IMR-90 (cell line): ENCODE measurements around the gene PROM2. TPM values are rescaled to one million over a fixed set of nuclear protein-coding genes. Genes with fewer than 3 reads are reported as not detected.

ENCODE experiments used
- ATAC-seq: fragments of 200-7000 bp; cut with Tn5 transposase; 2 replicates; pipeline ENCODE4 v1.9.1; 2020; ENCODE audit warnings: low read depth, mild to moderate bottlenecking, moderate library complexity
- BruUV-seq: library from RNA; stranded (reverse); fragments of 400-500 nt; replicated peaks from 2 replicates; lab custom pipeline; 2021; lab: Mats Ljungman, UMichigan
- CTCF ChIA-PET: fragments of 300-600 bp; formaldehyde crosslinking; extraction: SDS; loops from one replicate; lab custom pipeline; 2021; ENCODE audit warnings: antibody characterized with exemption; lab: Yijun Ruan, JAX
- POLR2A ChIA-PET: fragments of 300-600 bp; sonication (Branson Sonifier 250); formaldehyde crosslinking; loops from one replicate; lab custom pipeline; 2022; ENCODE audit warnings: antibody characterized with exemption; ENCODE audit not compliant: unreplicated experiment; lab: Charles Lee
- DNase-seq: peaks from one replicate; pipeline ENCODE4 v3.0.0; 2013
- H2AFZ ChIP-seq: replicated peaks from 2 replicates; pipeline ENCODE3; 2013; ENCODE audit warnings: low read length, mild to moderate bottlenecking; ENCODE audit not compliant: poor library complexity
- H2AK5ac ChIP-seq: 2 replicates; pipeline ENCODE4 v1.6.1; 2013; ENCODE audit warnings: low read depth, low read length, inconsistent platforms
- H2AK9ac ChIP-seq: replicated peaks from 2 replicates; pipeline ENCODE3; 2013; ENCODE audit warnings: mild to moderate bottlenecking, low read depth, low read length, moderate library complexity; ENCODE audit not compliant: poor library complexity
- H2BK120ac ChIP-seq: 2 replicates; pipeline ENCODE4 v1.6.1; 2013; ENCODE audit warnings: low read depth, low read length, inconsistent platforms
- H2BK15ac ChIP-seq: 3 replicates; pipeline ENCODE4 v1.6.1; 2013; ENCODE audit warnings: low read depth, low read length, inconsistent platforms
- H2BK20ac ChIP-seq: 2 replicates; pipeline ENCODE4 v1.6.1; 2013; ENCODE audit warnings: low read depth, mild to moderate bottlenecking, inconsistent platforms, low read length, moderate library complexity
- H2BK5ac ChIP-seq: 2 replicates; pipeline ENCODE4 v1.6.1; 2013; ENCODE audit warnings: mild to moderate bottlenecking, low read depth, low read length, inconsistent platforms; ENCODE audit not compliant: poor library complexity, severe bottlenecking
- H3K14ac ChIP-seq: replicated peaks from 2 replicates; pipeline ENCODE4 v1.6.1; 2013; ENCODE audit warnings: low read depth, low read length, inconsistent platforms
- H3K18ac ChIP-seq: 2 replicates; pipeline ENCODE4 v1.6.1; 2013; ENCODE audit warnings: low read depth, low read length, control low read depth
- H3K23ac ChIP-seq: 2 replicates; pipeline ENCODE4 v1.6.1; 2013; ENCODE audit warnings: low read depth, low read length, inconsistent platforms
- H3K27ac ChIP-seq: 2 replicates; pipeline ENCODE4 v1.5.1; 2013; ENCODE audit warnings: mild to moderate bottlenecking, control low read depth, low read length; ENCODE audit not compliant: insufficient read depth
- H3K27me3 ChIP-seq: 2 replicates; pipeline ENCODE4 v1.6.1; 2013; ENCODE audit warnings: low read length; ENCODE audit not compliant: control insufficient read depth, insufficient read depth
- H3K36me3 ChIP-seq: 2 replicates; pipeline ENCODE4 v1.6.1; 2013; ENCODE audit warnings: low read length, mixed read lengths; ENCODE audit not compliant: control insufficient read depth, insufficient read depth
- H3K4ac ChIP-seq: 2 replicates; pipeline ENCODE4 v1.6.1; 2013; ENCODE audit warnings: low read depth, low read length, inconsistent platforms
- H3K4me1 ChIP-seq: 2 replicates; pipeline ENCODE4 v1.6.1; 2013; ENCODE audit warnings: low read length, mixed read lengths; ENCODE audit not compliant: control insufficient read depth, insufficient read depth
- H3K4me2 ChIP-seq: 2 replicates; pipeline ENCODE4 v1.6.1; 2013; ENCODE audit warnings: low read depth, mild to moderate bottlenecking, control low read depth, low read length, moderate library complexity
- H3K4me3 ChIP-seq: 2 replicates; pipeline ENCODE4 v1.5.1; 2013; ENCODE audit warnings: low read depth, mild to moderate bottlenecking, control low read depth, low read length, moderate library complexity; ENCODE audit not compliant: insufficient read depth
- H3K56ac ChIP-seq: 2 replicates; pipeline ENCODE4 v1.6.1; 2013; ENCODE audit warnings: low read length, inconsistent platforms; ENCODE audit not compliant: insufficient read depth; ENCODE audit errors: extremely low read depth
- H3K79me1 ChIP-seq, 2 experiments: 2 replicates each; pipeline ENCODE4 v1.6.1; 2013; ENCODE audit warnings: low read length in 2 of 2, inconsistent platforms in 1 of 2, low read depth in 1 of 2
- H3K9ac ChIP-seq: 2 replicates; pipeline ENCODE4 v1.6.1; 2013; ENCODE audit warnings: low read depth, low read length, control low read depth
- H3K9me1 ChIP-seq: 2 replicates; pipeline ENCODE4 v1.6.1; 2013; ENCODE audit warnings: low read length, inconsistent platforms; ENCODE audit not compliant: insufficient read depth
- H3K9me3 ChIP-seq: 2 replicates; pipeline ENCODE4 v1.6.1; 2013; ENCODE audit warnings: low read length; ENCODE audit not compliant: control insufficient read depth, insufficient read depth
- H4K20me1 ChIP-seq: 2 replicates; pipeline ENCODE4 v1.6.1; 2013; ENCODE audit warnings: low read length, inconsistent platforms; ENCODE audit not compliant: insufficient read depth
- H4K5ac ChIP-seq: 2 replicates; pipeline ENCODE4 v1.6.1; 2013; ENCODE audit warnings: mild to moderate bottlenecking, low read depth, low read length, control low read depth
- H4K8ac ChIP-seq, 2 experiments: 2 replicates each; pipeline ENCODE4 v1.6.1; 2013; ENCODE audit warnings: low read depth in 2 of 2, low read length in 2 of 2, control low read depth in 1 of 2, inconsistent platforms in 1 of 2
- H4K91ac ChIP-seq: 2 replicates; pipeline ENCODE4 v1.6.1; 2013; ENCODE audit warnings: low read depth, low read length, inconsistent platforms; ENCODE audit not compliant: insufficient read depth
- BHLHE40 ChIP-seq: fragments of 150-350 bp; IDR thresholded peaks from 2 replicates; pipeline ENCODE4 v1.6.1; 2016; ENCODE audit warnings: mild to moderate bottlenecking, low read depth, low read length
- CEBPB ChIP-seq: IDR thresholded peaks from 2 replicates; pipeline ENCODE4 v1.6.1; 2012; ENCODE audit warnings: low read depth, low read length, improper control_type of control experiment
- CHD1 ChIP-seq: IDR thresholded peaks from 2 replicates; pipeline ENCODE4 v1.6.1; 2012; ENCODE audit warnings: low read depth, low read length, improper control_type of control experiment
- FOS ChIP-seq: fragments of 150-350 bp; IDR thresholded peaks from 2 replicates; pipeline ENCODE4 v1.6.1; 2016; ENCODE audit warnings: low read depth, low read length
- MAFK ChIP-seq: IDR thresholded peaks from 2 replicates; pipeline ENCODE4 v1.6.1; 2012; ENCODE audit warnings: low read depth, low read length, improper control_type of control experiment
- MAZ ChIP-seq: IDR thresholded peaks from 2 replicates; pipeline ENCODE4 v1.6.1; 2012; ENCODE audit warnings: low read depth, mild to moderate bottlenecking, low read length, improper control_type of control experiment, moderate library complexity, borderline replicate concordance
- MXI1 ChIP-seq: IDR thresholded peaks from 2 replicates; pipeline ENCODE4 v1.6.1; 2012; ENCODE audit warnings: low read depth, mild to moderate bottlenecking, low read length, moderate library complexity, borderline replicate concordance
- NFE2L2 ChIP-seq: fragments of 150-350 bp; IDR thresholded peaks from 2 replicates; pipeline ENCODE4 v1.6.1; 2016; ENCODE audit warnings: low read depth, mild to moderate bottlenecking, low read length
- POLR2A ChIP-seq: IDR thresholded peaks from 2 replicates; pipeline ENCODE4 v1.6.1; 2012; ENCODE audit warnings: mild to moderate bottlenecking, low read depth, low read length
- RAD21 ChIP-seq: IDR thresholded peaks from 2 replicates; pipeline ENCODE4 v1.6.1; 2012; ENCODE audit warnings: low read length, improper control_type of control experiment
- RCOR1 ChIP-seq: IDR thresholded peaks from 2 replicates; pipeline ENCODE4 v1.6.1; 2012; ENCODE audit warnings: mild to moderate bottlenecking, low read length, improper control_type of control experiment; ENCODE audit not compliant: insufficient replicate concordance
- RFX5 ChIP-seq: IDR thresholded peaks from 2 replicates; pipeline ENCODE4 v1.8.0; 2012; ENCODE audit warnings: low read depth, mild to moderate bottlenecking, low read length, moderate library complexity
- SMC3 ChIP-seq: fragments of 150-350 bp; IDR thresholded peaks from 2 replicates; pipeline ENCODE4 v1.6.1; 2016; ENCODE audit warnings: low read depth, mild to moderate bottlenecking, antibody characterized with exemption, low read length, moderate library complexity
- WGBS, 2 experiments: methylation state at CpG; one replicate each; pipeline versions ENCODE4 v1.1.5 to v1.1.7; 2013; ENCODE audit warnings: missing lambda C conversion rate in 2 of 2; ENCODE audit not compliant: insufficient read length in 1 of 2; ENCODE audit errors: extremely low coverage in 2 of 2; 5-methylcytosine and 5-hydroxymethylcytosine counted together
- dilution Hi-C: fragments of 300-500 bp; cut with HindIII; formaldehyde crosslinking; loops from one replicate; pipeline ENCODE4 v1.14.3; 2018; ENCODE audit warnings: low sequenced_read_pairs; ENCODE audit not compliant: unreplicated experiment
- in situ Hi-C: fragments of 300-500 bp; cut with MboI; formaldehyde crosslinking; loops from 3 replicates; pipeline ENCODE4 v1.14.3; 2019; ENCODE audit warnings: low sequenced_read_pairs, inconsistent platforms, mixed read lengths
- intact Hi-C: fragments of 100-400 bp; cut with micrococcal nuclease; formaldehyde crosslinking; loops from 2 replicates; pipeline ENCODE4 v1.10.0; 2022
- polyA plus RNA-seq, 3 experiments: library from polyadenylated mRNA; depleted of rRNA; stranded (reverse); fragments of >200 nt; gene quantifications; 2 replicates each; pipeline ENCODE4 v1.2.3, GENCODE V29; 2012; ENCODE audit warnings: low replicate concordance in 1 of 3
- total RNA-seq: library from RNA; depleted of rRNA; stranded (reverse); fragments of >200 nt; gene quantifications from 2 replicates; pipeline ENCODE4 v1.2.3, GENCODE V29; 2012
- TF ChIP-seq, protein P1 (sequence below): fragments of 150-350 bp; IDR thresholded peaks from 2 replicates; pipeline ENCODE4 v1.6.1; 2017; ENCODE audit warnings: mild to moderate bottlenecking, antibody characterized with exemption, low read length, low read depth
- TF ChIP-seq, protein P2 (sequence below): fragments of 150-350 bp; IDR thresholded peaks from 2 replicates; pipeline ENCODE4 v1.6.1; 2016; ENCODE audit warnings: low read depth, mild to moderate bottlenecking, low read length, moderate library complexity, borderline replicate concordance
- TF ChIP-seq, protein P3 (sequence below): conservative IDR thresholded peaks from 2 replicates; pipeline ENCODE4 v1.5.1; 2012; ENCODE audit warnings: mild to moderate bottlenecking, low read depth, low read length, improper control_type of control experiment

Gene PROM2
- total and polyA plus RNA-seq, 2 of the 4 experiments (the other 2 are of a cell fraction): 0.26 TPM; not detected in 1

DNA sequence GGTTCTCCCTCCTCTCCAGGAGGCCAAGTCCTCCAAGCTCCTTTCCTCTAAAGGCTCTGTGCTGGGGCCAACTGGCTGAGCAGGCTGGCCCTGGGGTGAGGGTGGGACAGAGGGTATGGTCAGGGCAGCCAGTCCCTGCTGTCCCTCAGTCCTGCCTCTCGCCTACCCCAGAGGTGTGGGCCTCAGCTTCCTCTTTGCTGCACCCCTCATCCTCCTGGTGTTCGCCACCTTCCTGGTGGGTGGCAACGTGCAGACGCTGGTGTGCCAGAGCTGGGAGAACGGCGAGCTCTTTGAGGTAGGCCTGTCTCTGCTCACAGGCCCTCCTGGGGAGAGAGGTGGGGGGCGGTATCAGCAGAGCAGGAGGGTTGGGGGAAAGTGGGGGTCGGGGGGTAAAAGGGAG, 6.8 kb downstream of the PROM2 start:
- Histone ChIP-seq H3K14ac (no peak overlapping the region), H2AK5ac (no peak overlapping the region), H3K9ac (no peak overlapping the region), H4K91ac (no peak overlapping the region), H4K5ac (no peak overlapping the region), H3K36me3 (no peaks in the 10 kb centered on the region), H3K56ac (no peak overlapping the region), H2AFZ (no peak overlapping the region), H2BK20ac (no peak overlapping the region), H4K8ac (no peak overlapping the region), H3K9me3 (no peaks in the 10 kb centered on the region), H3K4me2 (no peak overlapping the region), H3K79me1 (no peaks in the 10 kb centered on the region), H3K4me3 (no peak overlapping the region), H3K4me1 (no peaks in the 10 kb centered on the region), H2BK15ac (no peak overlapping the region), H2BK120ac (no peak overlapping the region), H3K27ac (no peak overlapping the region), H3K4ac (no peak overlapping the region), H3K18ac (no peak overlapping the region), H4K20me1 (no peaks in the 10 kb centered on the region), H3K27me3 (no peaks in the 10 kb centered on the region), H2BK5ac (no peak overlapping the region), H3K23ac (no peak overlapping the region), H2AK9ac (no peak overlapping the region), H3K9me1 (no peaks in the 10 kb centered on the region)
- in situ Hi-C loops (no loop called here), dilution Hi-C loops (no loop called here), intact Hi-C loops (no loop called here)
- BruUV-seq: no TSS peak
- DNase-seq (no peak), ATAC-seq (no peak)
- ChIA-PET POLR2A (no interaction called here), CTCF (no interaction called here)
- TF ChIP-seq POLR2A (no peak), SMC3 (no peak), MAFK (no peak), NFE2L2 (no peak), FOS (no peak), RAD21 (no peak), CEBPB (no peak), MAZ (no peak), RFX5 (no peak), BHLHE40 (no peak), MXI1 (no peak), RCOR1 (no peak), CHD1 (no peak)
- TF ChIP-seq, protein P1, sequence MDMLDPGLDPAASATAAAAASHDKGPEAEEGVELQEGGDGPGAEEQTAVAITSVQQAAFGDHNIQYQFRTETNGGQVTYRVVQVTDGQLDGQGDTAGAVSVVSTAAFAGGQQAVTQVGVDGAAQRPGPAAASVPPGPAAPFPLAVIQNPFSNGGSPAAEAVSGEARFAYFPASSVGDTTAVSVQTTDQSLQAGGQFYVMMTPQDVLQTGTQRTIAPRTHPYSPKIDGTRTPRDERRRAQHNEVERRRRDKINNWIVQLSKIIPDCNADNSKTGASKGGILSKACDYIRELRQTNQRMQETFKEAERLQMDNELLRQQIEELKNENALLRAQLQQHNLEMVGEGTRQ: no peak
- TF ChIP-seq, protein P2, sequence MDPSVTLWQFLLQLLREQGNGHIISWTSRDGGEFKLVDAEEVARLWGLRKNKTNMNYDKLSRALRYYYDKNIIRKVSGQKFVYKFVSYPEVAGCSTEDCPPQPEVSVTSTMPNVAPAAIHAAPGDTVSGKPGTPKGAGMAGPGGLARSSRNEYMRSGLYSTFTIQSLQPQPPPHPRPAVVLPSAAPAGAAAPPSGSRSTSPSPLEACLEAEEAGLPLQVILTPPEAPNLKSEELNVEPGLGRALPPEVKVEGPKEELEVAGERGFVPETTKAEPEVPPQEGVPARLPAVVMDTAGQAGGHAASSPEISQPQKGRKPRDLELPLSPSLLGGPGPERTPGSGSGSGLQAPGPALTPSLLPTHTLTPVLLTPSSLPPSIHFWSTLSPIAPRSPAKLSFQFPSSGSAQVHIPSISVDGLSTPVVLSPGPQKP: no peak
- TF ChIP-seq, protein P3, sequence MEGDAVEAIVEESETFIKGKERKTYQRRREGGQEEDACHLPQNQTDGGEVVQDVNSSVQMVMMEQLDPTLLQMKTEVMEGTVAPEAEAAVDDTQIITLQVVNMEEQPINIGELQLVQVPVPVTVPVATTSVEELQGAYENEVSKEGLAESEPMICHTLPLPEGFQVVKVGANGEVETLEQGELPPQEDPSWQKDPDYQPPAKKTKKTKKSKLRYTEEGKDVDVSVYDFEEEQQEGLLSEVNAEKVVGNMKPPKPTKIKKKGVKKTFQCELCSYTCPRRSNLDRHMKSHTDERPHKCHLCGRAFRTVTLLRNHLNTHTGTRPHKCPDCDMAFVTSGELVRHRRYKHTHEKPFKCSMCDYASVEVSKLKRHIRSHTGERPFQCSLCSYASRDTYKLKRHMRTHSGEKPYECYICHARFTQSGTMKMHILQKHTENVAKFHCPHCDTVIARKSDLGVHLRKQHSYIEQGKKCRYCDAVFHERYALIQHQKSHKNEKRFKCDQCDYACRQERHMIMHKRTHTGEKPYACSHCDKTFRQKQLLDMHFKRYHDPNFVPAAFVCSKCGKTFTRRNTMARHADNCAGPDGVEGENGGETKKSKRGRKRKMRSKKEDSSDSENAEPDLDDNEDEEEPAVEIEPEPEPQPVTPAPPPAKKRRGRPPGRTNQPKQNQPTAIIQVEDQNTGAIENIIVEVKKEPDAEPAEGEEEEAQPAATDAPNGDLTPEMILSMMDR: no peak
- WGBS, 2 experiments: 100% methylated on average over 2 of the region's 8 CpGs; no CpG with 5 or more reads in 1 of the 2 experiments
